ENCODE measurements around the gene SEMA3E. TPM values are rescaled to one million over a fixed set of nuclear protein-coding genes. Genes with fewer than 3 reads are reported as not detected.

SEMA3E gene
- polyA plus RNA-seq, 1 of the 3 experiments (the other 2 are of a cell fraction) = under 0.01 TPM

DNA sequence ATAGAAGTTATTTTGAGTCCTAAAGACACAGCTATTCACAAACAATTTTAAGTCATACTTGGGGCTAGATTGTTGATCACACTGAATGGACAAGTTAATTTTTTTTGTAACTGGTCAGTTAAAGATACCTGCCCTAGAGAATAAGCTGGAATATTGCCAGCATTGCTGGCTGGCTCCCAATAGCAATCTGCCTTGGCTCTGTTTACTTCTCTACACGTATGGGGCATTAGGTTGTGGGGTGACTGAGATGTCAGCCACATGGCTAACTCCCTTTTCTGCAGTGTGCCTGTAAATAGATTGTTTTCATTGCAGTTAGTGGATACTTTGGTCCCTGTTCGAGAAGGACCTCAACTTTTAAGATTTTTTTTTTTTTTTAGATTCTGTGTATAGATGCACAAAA is 128.2 kb downstream of the SEMA3E start:
- Histone ChIP-seq H4K20me1 (ENCODE audit: insufficient read depth) (no peaks in the 10 kb centered on the region), H3K79me2 (ENCODE audit: insufficient read depth) (no peaks in the 10 kb centered on the region), H3K27ac (ENCODE audit: low read depth in 2 of 2, low read length in 1 of 2) (no peak overlapping the region), H3K4me3 (ENCODE audit: low read depth in 2 of 2, low read length in 1 of 2) (no peak overlapping the region), H3K27me3 (ENCODE audit: insufficient read depth) (no peaks in the 10 kb centered on the region), H3K9ac (no peak overlapping the region), H3K36me3 (replicated peaks in 1 of 2; ENCODE audit: control insufficient read depth in 1 of 2, insufficient read depth in 2 of 2, low read length in 1 of 2) (no peaks in the 10 kb centered on the region), H3K4me1 (ENCODE audit: control insufficient read depth in 1 of 2, insufficient read depth in 2 of 2, low read depth in 1 of 2, low read length in 1 of 2) (no peaks in the 10 kb centered on the region; a peak in 1 of 4 replicates), H3F3A (replicated peaks; ENCODE audit: insufficient read depth) (no peaks in the 10 kb centered on the region), H3K9me3 (no peaks in the 10 kb centered on the region), H3K4me2 (no peak overlapping the region), H3K9me2 (no peaks in the 10 kb centered on the region), H2AFZ (ENCODE audit: low read depth) (no peak overlapping the region)
- CTCF ChIA-PET = interaction anchor here (0.7 to 1.9 kb wide), 2 partner anchors 18 to 131 kb away, joined by 3 to 4 read pairs; no protein-coding TSS in a partner anchor
- POLR2A ChIA-PET = no interaction called here
- 28% methylated on average over 2 of the region's 2 CpGs for WGBS (ENCODE audit: low lambda C conversion rate)
- TF ChIP-seq RCOR1 (IDR thresholded peaks at IDR 0.05; ENCODE audit: low read length) = no peak
- TF ChIP-seq NRF1 (IDR thresholded peaks at IDR 0.05; ENCODE audit: low read depth, low read length) = no peak
- DNase-seq = no peak

DNA sequence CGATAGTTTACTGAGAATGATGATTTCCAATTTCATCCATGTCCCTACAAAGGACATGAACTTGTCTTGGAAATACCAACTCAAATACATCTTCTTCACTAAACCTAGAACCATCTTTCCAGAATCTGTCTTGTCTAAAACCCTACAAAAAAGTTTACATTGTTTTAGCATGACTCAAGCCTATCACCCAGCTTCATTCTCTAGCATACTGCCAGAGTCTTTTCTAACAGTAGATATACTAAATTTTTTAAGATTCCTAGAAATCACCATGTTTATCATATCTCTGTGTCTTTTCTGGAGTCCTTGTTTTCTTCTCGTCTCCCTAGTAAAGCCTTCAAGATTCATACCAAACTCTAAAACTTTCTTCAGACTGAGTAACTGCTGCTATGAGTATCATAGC is 129.7 kb downstream of the SEMA3E start:
- WGBS (ENCODE audit: low lambda C conversion rate) = 91% methylated on average over 2 of the region's 2 CpGs
- no peak overlapping the region for H2AFZ ChIP-seq (ENCODE audit: low read depth)
- no peak overlapping the region for H3K27ac ChIP-seq (ENCODE audit: low read depth in 2 of 2, low read length in 1 of 2)
- no peak overlapping the region for H3K4me2 ChIP-seq
- H3K9me2 ChIP-seq = no peaks in the 10 kb centered on the region
- H3K9ac ChIP-seq = no peak overlapping the region
- CTCF ChIA-PET = interaction anchor here (1.0 to 1.9 kb wide), 2 partner anchors 20 kb away, joined by 3 to 4 read pairs; no protein-coding TSS in a partner anchor
- no peak for DNase-seq
- no peaks in the 10 kb centered on the region for H3F3A ChIP-seq (replicated peaks; ENCODE audit: insufficient read depth)
- POLR2A ChIA-PET = no interaction called here
- H4K20me1 ChIP-seq (ENCODE audit: insufficient read depth) = no peaks in the 10 kb centered on the region
- TF ChIP-seq CHD2 (IDR thresholded peaks at IDR 0.05; ENCODE audit: low read length, partially characterized antibody) = no peak
- TF ChIP-seq RCOR1 (IDR thresholded peaks at IDR 0.05; ENCODE audit: low read length) = no peak
- no peaks in the 10 kb centered on the region; a peak in 2 of 4 replicates for H3K4me1 ChIP-seq (ENCODE audit: control insufficient read depth in 1 of 2, insufficient read depth in 2 of 2, low read depth in 1 of 2, low read length in 1 of 2)
- no peaks in the 10 kb centered on the region for H3K9me3 ChIP-seq
- H3K79me2 ChIP-seq (ENCODE audit: insufficient read depth) = no peaks in the 10 kb centered on the region
- H3K4me3 ChIP-seq (ENCODE audit: low read depth in 2 of 2, low read length in 1 of 2) = no peak overlapping the region
- no peaks in the 10 kb centered on the region for H3K27me3 ChIP-seq (ENCODE audit: insufficient read depth)
- H3K36me3 ChIP-seq (replicated peaks in 1 of 2; ENCODE audit: control insufficient read depth in 1 of 2, insufficient read depth in 2 of 2, low read length in 1 of 2) = no peaks in the 10 kb centered on the region

DNA sequence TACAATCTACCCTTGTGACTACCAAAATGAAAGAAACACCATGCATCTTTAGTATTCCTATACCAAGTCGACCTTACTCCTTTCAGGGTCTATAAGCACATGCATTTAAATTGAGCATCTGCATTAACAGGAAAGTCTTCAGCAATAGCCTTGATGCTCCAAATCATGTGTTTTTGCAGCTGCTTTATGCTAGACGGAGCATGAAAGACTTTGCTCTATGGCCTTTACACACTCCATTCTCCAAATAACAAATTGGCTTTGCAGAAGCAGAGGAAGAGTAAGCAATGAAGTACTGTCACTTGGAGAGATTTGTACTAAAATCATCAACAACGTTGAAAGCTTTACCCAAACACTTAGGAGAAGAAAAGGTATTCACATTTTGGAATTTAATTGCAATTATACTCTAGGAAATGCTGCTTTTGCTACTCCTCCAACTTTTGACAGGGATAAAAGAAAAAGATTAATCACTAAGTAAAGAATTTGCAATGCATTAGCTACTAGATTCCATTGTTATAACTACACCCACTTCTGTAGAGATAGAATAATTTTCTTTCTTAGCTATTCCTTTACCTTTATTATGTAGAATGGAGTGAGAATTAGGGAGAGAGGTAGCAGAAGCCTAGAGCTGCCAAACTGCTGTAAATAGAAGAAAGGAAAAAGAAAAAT is 131.8 kb downstream of the SEMA3E start:
- no peak for DNase-seq
- WGBS (ENCODE audit: low lambda C conversion rate) = 57% methylated on average over 3 of the region's 3 CpGs
- no peak for TF ChIP-seq TAF1 (IDR thresholded peaks at IDR 0.05; ENCODE audit: borderline replicate concordance, low read depth, low read length)
- Histone ChIP-seq H3F3A (replicated peaks; ENCODE audit: insufficient read depth) (no peaks in the 10 kb centered on the region), H3K36me3 (replicated peaks in 1 of 2; ENCODE audit: control insufficient read depth in 1 of 2, insufficient read depth in 2 of 2, low read length in 1 of 2) (no peaks in the 10 kb centered on the region), H2AFZ (ENCODE audit: low read depth) (no peak overlapping the region), H3K4me1 (ENCODE audit: control insufficient read depth in 1 of 2, insufficient read depth in 2 of 2, low read depth in 1 of 2, low read length in 1 of 2) (no peaks in the 10 kb centered on the region; a peak in 2 of 4 replicates), H3K27ac (ENCODE audit: low read depth in 2 of 2, low read length in 1 of 2) (no peak overlapping the region), H3K27me3 (ENCODE audit: insufficient read depth) (no peaks in the 10 kb centered on the region), H3K79me2 (ENCODE audit: insufficient read depth) (no peaks in the 10 kb centered on the region), H4K20me1 (ENCODE audit: insufficient read depth) (no peaks in the 10 kb centered on the region), H3K4me2 (no peak overlapping the region), H3K9me2 (no peaks in the 10 kb centered on the region), H3K4me3 (ENCODE audit: low read depth in 2 of 2, low read length in 1 of 2) (no peak overlapping the region), H3K9me3 (no peaks in the 10 kb centered on the region), H3K9ac (no peak overlapping the region)
- ChIA-PET POLR2A (no interaction called here), CTCF (interaction anchor here (0.9 kb wide), 1 partner anchor 11 kb away, joined by 3 read pairs; no protein-coding TSS in a partner anchor)

DNA sequence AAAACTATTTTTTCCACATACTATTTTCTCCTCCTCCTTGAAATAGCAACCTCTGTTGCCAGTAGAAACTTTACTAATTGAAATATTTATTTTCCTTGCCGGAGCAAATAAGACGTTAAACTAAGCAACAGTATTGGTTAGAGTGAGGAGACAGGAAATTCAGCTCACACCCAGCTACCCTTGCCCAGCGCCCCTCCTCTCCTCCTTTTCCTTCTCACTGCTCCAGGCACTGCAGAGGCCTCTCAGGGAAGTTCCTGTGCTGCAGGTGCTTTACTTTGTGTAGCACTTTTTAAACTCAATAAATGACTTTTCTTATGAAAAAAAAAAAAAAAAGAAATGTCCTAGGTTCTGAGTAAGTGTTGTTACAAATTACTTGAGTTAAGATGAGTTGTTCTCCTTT is 134.0 kb downstream of the SEMA3E start:
- no peak overlapping the region for H3K9ac ChIP-seq
- no peaks in the 10 kb centered on the region for H3F3A ChIP-seq (replicated peaks; ENCODE audit: insufficient read depth)
- no peak overlapping the region for H3K4me3 ChIP-seq (ENCODE audit: low read depth in 2 of 2, low read length in 1 of 2)
- no peaks in the 10 kb centered on the region for H3K9me3 ChIP-seq
- no peaks in the 10 kb centered on the region for H3K36me3 ChIP-seq (replicated peaks in 1 of 2; ENCODE audit: control insufficient read depth in 1 of 2, insufficient read depth in 2 of 2, low read length in 1 of 2)
- no peaks in the 10 kb centered on the region for H3K79me2 ChIP-seq (ENCODE audit: insufficient read depth)
- CTCF ChIA-PET = interaction anchor here (2.7 kb wide), 1 partner anchor 28 kb away, joined by 6 read pairs; no protein-coding TSS in a partner anchor
- 82% methylated on average over 3 of the region's 3 CpGs for WGBS (ENCODE audit: low lambda C conversion rate)
- no peak for DNase-seq
- no peaks in the 10 kb centered on the region for H3K9me2 ChIP-seq
- H3K4me2 ChIP-seq = no peak overlapping the region
- no peaks in the 10 kb centered on the region for H3K27me3 ChIP-seq (ENCODE audit: insufficient read depth)
- no peaks in the 10 kb centered on the region for H4K20me1 ChIP-seq (ENCODE audit: insufficient read depth)
- no peak overlapping the region for H2AFZ ChIP-seq (ENCODE audit: low read depth)
- H3K4me1 ChIP-seq (ENCODE audit: control insufficient read depth in 1 of 2, insufficient read depth in 2 of 2, low read depth in 1 of 2, low read length in 1 of 2) = no peaks in the 10 kb centered on the region; a peak in 2 of 4 replicates
- POLR2A ChIA-PET = no interaction called here
- TF ChIP-seq NRF1 (IDR thresholded peaks at IDR 0.05; ENCODE audit: low read depth, low read length) (no peak), FOXM1 (IDR thresholded peaks at IDR 0.05; ENCODE audit: low read depth) (no peak), POLR2AphosphoS5 (IDR thresholded peaks at IDR 0.05; ENCODE audit: low read depth, low read length) (no peak), MXI1 (IDR thresholded peaks at IDR 0.05; ENCODE audit: low read depth, low read length) (no peak)
- TF ChIP-seq, protein P1, sequence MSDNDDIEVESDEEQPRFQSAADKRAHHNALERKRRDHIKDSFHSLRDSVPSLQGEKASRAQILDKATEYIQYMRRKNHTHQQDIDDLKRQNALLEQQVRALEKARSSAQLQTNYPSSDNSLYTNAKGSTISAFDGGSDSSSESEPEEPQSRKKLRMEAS (IDR thresholded peaks at IDR 0.05; ENCODE audit: low read depth) = no peak
- no peak overlapping the region for H3K27ac ChIP-seq (ENCODE audit: low read depth in 2 of 2, low read length in 1 of 2)

Data from SK-N-SH (cell line).